Measurements from ENCODE around the gene TMEM250. TPM values are rescaled to one million over a fixed set of nuclear protein-coding genes. Genes with fewer than 3 reads are reported as not detected.

The TMEM250 gene
- total RNA-seq, 1 experiment from 2014 or later = 43.2 TPM

DNA sequence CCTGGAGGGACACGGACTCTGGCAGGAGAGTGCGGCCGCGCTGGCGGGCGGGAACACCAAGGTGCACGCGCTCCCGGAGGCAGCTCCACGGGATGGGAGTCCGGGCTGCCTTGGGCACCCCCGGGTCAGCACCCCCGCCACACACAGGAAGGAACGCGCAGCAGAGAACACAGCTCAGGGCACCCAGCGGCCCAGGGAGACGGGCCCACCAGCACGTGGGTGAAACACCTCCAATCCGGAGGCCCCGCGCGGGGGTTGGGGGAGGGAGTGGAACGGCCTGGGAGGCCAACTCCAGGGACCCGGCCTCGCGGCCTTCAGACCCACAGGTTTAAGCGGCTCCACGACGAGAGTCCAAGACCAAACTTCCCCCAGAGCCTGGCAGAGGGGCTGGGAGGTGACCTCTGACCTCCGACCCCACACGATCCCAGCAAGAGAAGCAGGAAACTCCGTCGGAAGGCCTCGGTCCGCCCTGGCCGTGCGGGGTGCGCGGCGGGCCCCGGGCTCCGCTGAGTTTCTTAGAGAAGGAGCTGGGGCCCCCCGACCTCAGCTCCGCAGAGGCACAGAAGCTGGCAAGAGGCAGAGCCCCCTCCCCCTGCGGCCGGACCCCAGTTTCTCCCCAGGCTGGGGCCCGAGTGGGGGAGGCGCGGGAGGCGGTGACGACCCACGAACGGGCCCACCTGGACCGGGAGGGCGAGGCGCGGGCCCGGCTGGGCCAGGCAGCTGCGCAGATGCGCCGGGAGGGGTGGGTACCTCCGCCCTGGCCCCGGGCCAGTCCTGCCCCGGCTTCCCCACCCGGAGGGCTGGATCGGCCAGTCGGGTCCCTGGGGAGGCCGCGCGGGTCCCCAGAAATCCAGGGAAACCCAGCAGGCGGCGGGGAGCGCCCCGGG is 24.4 kb downstream of the TMEM250 start:
- H3K36me3 Mint-ChIP-seq (ENCODE audit: insufficient read depth, unreplicated experiment) = peaks cover 15% of the 10 kb centered on the region
- POLR2A ChIA-PET = interaction anchor here (0.5 to 4.0 kb wide), 13 partner anchors 11 to 1146 kb away, joined by 3 to 65 read pairs (median 5); partner anchors contain the start of gene UBAC1
- intact Hi-C loops (cut with micrococcal nuclease) = no loop called here
- TF ChIP-seq, protein P1, sequence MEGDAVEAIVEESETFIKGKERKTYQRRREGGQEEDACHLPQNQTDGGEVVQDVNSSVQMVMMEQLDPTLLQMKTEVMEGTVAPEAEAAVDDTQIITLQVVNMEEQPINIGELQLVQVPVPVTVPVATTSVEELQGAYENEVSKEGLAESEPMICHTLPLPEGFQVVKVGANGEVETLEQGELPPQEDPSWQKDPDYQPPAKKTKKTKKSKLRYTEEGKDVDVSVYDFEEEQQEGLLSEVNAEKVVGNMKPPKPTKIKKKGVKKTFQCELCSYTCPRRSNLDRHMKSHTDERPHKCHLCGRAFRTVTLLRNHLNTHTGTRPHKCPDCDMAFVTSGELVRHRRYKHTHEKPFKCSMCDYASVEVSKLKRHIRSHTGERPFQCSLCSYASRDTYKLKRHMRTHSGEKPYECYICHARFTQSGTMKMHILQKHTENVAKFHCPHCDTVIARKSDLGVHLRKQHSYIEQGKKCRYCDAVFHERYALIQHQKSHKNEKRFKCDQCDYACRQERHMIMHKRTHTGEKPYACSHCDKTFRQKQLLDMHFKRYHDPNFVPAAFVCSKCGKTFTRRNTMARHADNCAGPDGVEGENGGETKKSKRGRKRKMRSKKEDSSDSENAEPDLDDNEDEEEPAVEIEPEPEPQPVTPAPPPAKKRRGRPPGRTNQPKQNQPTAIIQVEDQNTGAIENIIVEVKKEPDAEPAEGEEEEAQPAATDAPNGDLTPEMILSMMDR (IDR thresholded peaks at IDR 0.05; ENCODE audit: unreplicated experiment) = no peak
- BruUV-seq (replicated peaks) = no TSS peak
- peaks cover 17% of the 10 kb centered on the region for H3K4me1 Mint-ChIP-seq (ENCODE audit: insufficient read depth, unreplicated experiment)
- peak overlapping the region; percentile 67 for H3K27ac Mint-ChIP-seq (ENCODE audit: low read depth, unreplicated experiment)
- peak; percentile 65 for DNase-seq (ENCODE audit: unreplicated experiment)
- H3K4me3 Mint-ChIP-seq (ENCODE audit: unreplicated experiment) = peak overlapping the region; percentile 77
- no peaks in the 10 kb centered on the region for H3K27me3 Mint-ChIP-seq (ENCODE audit: insufficient read depth, unreplicated experiment)
- H3K9me3 Mint-ChIP-seq (ENCODE audit: unreplicated experiment) = no peaks in the 10 kb centered on the region
- CTCF ChIA-PET = interaction anchor here (0.6 to 1.6 kb wide), 5 partner anchors 12 to 275 kb away, joined by 3 to 8 read pairs (median 4); no protein-coding TSS in a partner anchor

DNA sequence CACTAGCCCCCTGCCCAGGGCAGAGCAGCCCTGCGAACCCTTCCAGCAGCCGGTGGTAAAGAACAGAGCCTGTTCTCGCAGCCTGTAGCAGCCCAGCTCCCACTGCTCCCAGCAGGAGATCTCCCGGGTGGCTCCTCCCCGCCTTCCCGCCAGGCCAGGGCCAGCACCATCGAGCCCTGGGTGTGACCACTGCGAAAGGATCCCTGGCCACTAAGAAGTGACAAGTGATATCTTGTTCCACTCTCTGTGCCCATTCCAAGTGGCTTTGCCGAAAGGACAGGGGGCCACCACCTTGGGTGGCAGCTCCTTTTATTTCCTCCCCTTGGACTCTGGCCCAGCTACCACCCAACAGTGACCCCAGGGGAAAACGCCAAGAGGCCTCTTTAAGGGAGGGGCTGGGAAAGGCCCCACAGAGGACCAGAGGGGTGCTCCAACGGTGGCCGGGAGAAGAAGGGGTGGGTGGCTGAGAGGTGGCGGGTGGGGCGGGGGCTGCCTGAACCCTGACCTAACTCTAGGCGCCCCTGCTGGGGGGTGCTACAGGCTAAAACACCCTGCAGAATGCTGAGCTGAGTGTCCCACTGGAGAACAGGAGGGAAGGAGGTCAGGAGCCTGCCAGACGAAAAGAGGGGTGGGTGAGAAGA is 25.2 kb downstream of the TMEM250 start:
- TF ChIP-seq, protein P1 (IDR thresholded peaks at IDR 0.05; ENCODE audit: unreplicated experiment) = no peak
- peak overlapping the region; percentile 77 for H3K4me3 Mint-ChIP-seq (ENCODE audit: unreplicated experiment)
- H3K27ac Mint-ChIP-seq (ENCODE audit: low read depth, unreplicated experiment) = peak overlapping the region; percentile 67
- no peaks in the 10 kb centered on the region for H3K9me3 Mint-ChIP-seq (ENCODE audit: unreplicated experiment)
- POLR2A ChIA-PET = interaction anchor here (0.7 to 4.0 kb wide), 12 partner anchors 12 to 1147 kb away, joined by 3 to 65 read pairs (median 6); partner anchors contain the start of gene UBAC1
- DNase-seq (ENCODE audit: unreplicated experiment) = no peak
- BruUV-seq (replicated peaks) = no TSS peak
- intact Hi-C loops (cut with micrococcal nuclease) = no loop called here
- no peaks in the 10 kb centered on the region for H3K27me3 Mint-ChIP-seq (ENCODE audit: insufficient read depth, unreplicated experiment)
- peaks cover 17% of the 10 kb centered on the region for H3K4me1 Mint-ChIP-seq (ENCODE audit: insufficient read depth, unreplicated experiment)
- CTCF ChIA-PET = interaction anchor here (0.6 to 1.6 kb wide), 4 partner anchors 20 to 274 kb away, joined by 3 to 8 read pairs (median 4); no protein-coding TSS in a partner anchor
- H3K36me3 Mint-ChIP-seq (ENCODE audit: insufficient read depth, unreplicated experiment) = peaks cover 15% of the 10 kb centered on the region

DNA sequence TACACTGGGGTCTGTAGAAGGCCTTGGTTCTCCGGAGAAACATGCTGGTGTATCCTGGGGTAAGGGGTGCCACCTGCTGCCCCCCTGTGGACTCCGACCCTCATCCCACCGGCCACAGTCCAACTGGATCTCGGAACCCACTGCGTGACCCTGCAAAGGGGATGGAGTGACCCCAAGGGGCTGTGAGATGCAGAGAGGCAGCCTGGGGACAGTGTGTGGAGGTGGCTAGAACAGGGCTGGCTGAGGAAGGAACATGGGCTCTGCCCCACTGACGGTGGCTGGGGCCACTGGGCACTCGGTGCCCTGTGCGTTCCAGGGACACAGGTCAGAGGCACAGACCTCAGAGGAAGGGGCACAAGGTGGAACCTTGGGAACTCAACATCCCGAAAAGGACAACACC is 25.9 kb downstream of the TMEM250 start:
- intact Hi-C loops (cut with micrococcal nuclease) = no loop called here
- Mint-ChIP-seq H3K9me3 (ENCODE audit: unreplicated experiment) (no peaks in the 10 kb centered on the region), H3K27ac (ENCODE audit: low read depth, unreplicated experiment) (peak overlapping the region; percentile 54), H3K36me3 (ENCODE audit: insufficient read depth, unreplicated experiment) (peaks cover 15% of the 10 kb centered on the region), H3K4me3 (ENCODE audit: unreplicated experiment) (peak overlapping the region; percentile 77), H3K27me3 (ENCODE audit: insufficient read depth, unreplicated experiment) (no peaks in the 10 kb centered on the region), H3K4me1 (ENCODE audit: insufficient read depth, unreplicated experiment) (peaks cover 22% of the 10 kb centered on the region)
- POLR2A ChIA-PET = interaction anchor here (1.2 to 4.0 kb wide), 4 partner anchors 25 to 135 kb away, joined by 3 to 28 read pairs (median 8); no protein-coding TSS in a partner anchor
- DNase-seq (ENCODE audit: unreplicated experiment) = no peak
- CTCF ChIA-PET = interaction anchor here (1.1 to 2.7 kb wide), 2 partner anchors 29 to 126 kb away, joined by 4 to 18 read pairs; no protein-coding TSS in a partner anchor
- BruUV-seq (replicated peaks) = no TSS peak
- TF ChIP-seq, protein P1 (IDR thresholded peaks at IDR 0.05; ENCODE audit: unreplicated experiment) = no peak

DNA sequence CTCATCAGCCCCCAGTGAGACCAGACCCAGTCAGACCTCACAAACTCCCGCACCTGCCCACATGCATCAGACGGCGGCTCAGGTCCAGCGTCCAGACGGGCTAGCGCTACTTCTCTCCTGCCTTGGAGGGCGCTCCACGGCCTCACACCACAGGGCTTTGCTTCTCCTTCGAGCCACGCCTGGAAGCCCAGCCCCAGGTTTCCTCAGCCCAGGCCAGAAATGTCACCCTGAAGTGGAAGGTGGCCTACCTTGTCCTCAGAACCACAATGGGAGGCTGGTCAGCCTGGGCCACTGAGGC is 26.4 kb downstream of the TMEM250 start:
- Mint-ChIP-seq H3K4me1 (ENCODE audit: insufficient read depth, unreplicated experiment) (peaks cover 22% of the 10 kb centered on the region), H3K27me3 (ENCODE audit: insufficient read depth, unreplicated experiment) (no peaks in the 10 kb centered on the region), H3K4me3 (ENCODE audit: unreplicated experiment) (no peak overlapping the region), H3K36me3 (ENCODE audit: insufficient read depth, unreplicated experiment) (peaks cover 15% of the 10 kb centered on the region), H3K27ac (ENCODE audit: low read depth, unreplicated experiment) (peak overlapping the region; percentile 54), H3K9me3 (ENCODE audit: unreplicated experiment) (no peaks in the 10 kb centered on the region)
- DNase-seq (ENCODE audit: unreplicated experiment) = no peak
- no TSS peak for BruUV-seq (replicated peaks)
- intact Hi-C loops (cut with micrococcal nuclease) = no loop called here
- TF ChIP-seq, protein P1 (IDR thresholded peaks at IDR 0.05; ENCODE audit: unreplicated experiment) = no peak
- ChIA-PET POLR2A (no interaction called here), CTCF (interaction anchor here (1.1 to 2.7 kb wide), 2 partner anchors 30 to 125 kb away, joined by 4 to 18 read pairs; no protein-coding TSS in a partner anchor)

Data from MCF 10A (cell line).